K562 (cell line): Measurements from ENCODE around the gene PATJ. TPM values are rescaled to one million over a fixed set of nuclear protein-coding genes. Genes with fewer than 3 reads are reported as not detected.
"Not testable (repeated sequence)": the region's sequence is repeated elsewhere in the genome, so short reads cannot be mapped to it uniquely, and the experiment has no call there.

ENCODE experiments used
- ATAC-seq: fragments of 200-7000 bp; cut with Tn5 transposase; 3 replicates; pipeline ENCODE4 v1.9.1; 2020; ENCODE audit warnings: moderate library complexity
- BruUV-seq: library from RNA; stranded (reverse); fragments of 400-500 nt; replicated peaks from 2 replicates; lab custom pipeline; 2021; lab: Mats Ljungman, UMichigan
- CTCF ChIA-PET: fragments of 300-600 bp; formaldehyde crosslinking; extraction: SDS; loops from one replicate; lab custom pipeline; 2021; ENCODE audit warnings: low intra/inter-chr PET ratio; lab: Yijun Ruan, JAX
- POLR2A ChIA-PET: fragments of 300-600, 350-650 bp; sonication (Branson Sonifier 250); formaldehyde crosslinking; extraction: SDS; loops from one replicate; lab custom pipeline; 2021; ENCODE audit warnings: antibody characterized with exemption, inconsistent platforms; lab: Yijun Ruan, JAX
- DNase-seq, 4 experiments: peaks; one replicate each; pipeline versions ENCODE4 v3.0.0 to v3.0.0-alpha.2; 2011 to 2018; ENCODE audit warnings: low spot score in 3 of 4, mixed read lengths in 3 of 4; ENCODE audit errors: extremely low read depth in 1 of 4
- FAIRE-seq: peaks from 2 replicates; lab custom pipeline; 2011; peaks lifted over from hg19 to GRCh38; lab: Jason Lieb, UNC
- H2AFZ ChIP-seq: 2 replicates; pipeline ENCODE4 v1.6.0; 2011; ENCODE audit warnings: low read depth, low read length, control low read depth, inconsistent platforms
- H3K27ac ChIP-seq: fragments of 200-600 bp; 3 replicates; pipeline ENCODE4 v1.8.0; 2011; ENCODE audit warnings: low read depth, mild to moderate bottlenecking, control low read depth, inconsistent platforms, low read length, moderate library complexity, mixed read lengths; ENCODE audit errors: extremely low read depth
- H3K27me3 ChIP-seq, 2 experiments: fragments of 300-600 bp in 1 of 2; 2 replicates in 1 of 2; 3 replicates in 1 of 2; pipeline versions ENCODE4 v1.6.0 to v1.8.0; 2011; ENCODE audit warnings: inconsistent platforms in 2 of 2, low read length in 2 of 2, mild to moderate bottlenecking in 1 of 2, mixed read lengths in 1 of 2, moderate library complexity in 1 of 2; ENCODE audit not compliant: control insufficient read depth in 2 of 2, insufficient read depth in 2 of 2
- H3K36me3 ChIP-seq: fragments of 300-600 bp; 3 replicates; pipeline ENCODE4 v1.8.0; 2011; ENCODE audit warnings: mild to moderate bottlenecking, low read length, inconsistent platforms; ENCODE audit not compliant: control insufficient read depth, insufficient read depth
- H3K4me1 ChIP-seq, 2 experiments: fragments of 200-600 bp in 1 of 2; replicated peaks in 1 of 2; 2 replicates in 1 of 2; 3 replicates in 1 of 2; pipeline versions ENCODE4 v1.5.1 to v1.8.0; 2011; ENCODE audit warnings: inconsistent platforms in 2 of 2, low read length in 2 of 2, mild to moderate bottlenecking in 1 of 2, mixed read lengths in 1 of 2, moderate library complexity in 1 of 2; ENCODE audit not compliant: control insufficient read depth in 2 of 2, insufficient read depth in 2 of 2
- H3K4me2 ChIP-seq: 2 replicates; pipeline ENCODE4 v1.6.1; 2011; ENCODE audit warnings: low read length, control low read depth, inconsistent platforms, mixed read lengths; ENCODE audit not compliant: insufficient read depth
- H3K4me3 ChIP-seq: fragments of 200-600 bp; sonication (generic), shearing (Covaris generic); 2 replicates; pipeline ENCODE4 v1.5.1; 2016; ENCODE audit warnings: control low read depth, inconsistent platforms
- H3K79me2 ChIP-seq: fragments of 200-600 bp; 3 replicates; pipeline ENCODE4 v1.8.0; 2011; ENCODE audit warnings: low read length, inconsistent platforms; ENCODE audit not compliant: control insufficient read depth, insufficient read depth
- H3K9ac ChIP-seq, 2 experiments: 2 replicates each; pipeline versions ENCODE4 v1.6.0 to v1.6.1; 2011; ENCODE audit warnings: low read depth in 2 of 2, low read length in 2 of 2, control low read depth in 1 of 2, inconsistent platforms in 1 of 2, mild to moderate bottlenecking in 1 of 2, mixed read lengths in 1 of 2; ENCODE audit not compliant: insufficient read depth in 1 of 2
- H3K9me1 ChIP-seq: one replicate; pipeline ENCODE4 v1.6.0; 2011; ENCODE audit warnings: inconsistent platforms, mild to moderate bottlenecking, low read length, moderate library complexity; ENCODE audit not compliant: control insufficient read depth, insufficient read depth
- H3K9me3 ChIP-seq: replicated peaks from 2 replicates; pipeline ENCODE4 v1.5.1; 2011; ENCODE audit warnings: low read depth, low read length, inconsistent platforms; ENCODE audit not compliant: control insufficient read depth, insufficient read depth
- H4K20me1 ChIP-seq: replicated peaks from 2 replicates; pipeline ENCODE4 v1.6.1; 2011; ENCODE audit warnings: low read length, inconsistent platforms, mixed read lengths; ENCODE audit not compliant: control insufficient read depth, insufficient read depth
- FOXJ2 ChIP-seq: fragments of 200-800 bp; sonication (Bioruptor generic); IDR thresholded peaks from 2 replicates; pipeline ENCODE4 v1.6.1; 2016; ENCODE audit warnings: missing genetic modification characterization, missing compliant biosample characterization
- HIVEP1 ChIP-seq: fragments of 250-450 bp; sonication (Bioruptor Pico); IDR thresholded peaks from 2 replicates; pipeline ENCODE4 v1.4.0; 2020; ENCODE audit warnings: mild to moderate bottlenecking
- ILK ChIP-seq: fragments of 450-650 bp; IDR thresholded peaks from 2 replicates; pipeline ENCODE4 v1.6.1; 2016; ENCODE audit warnings: missing genetic modification characterization, low read depth, mild to moderate bottlenecking, missing compliant biosample characterization, moderate library complexity, borderline replicate concordance
- MCM2 ChIP-seq: fragments of 450-650 bp; IDR thresholded peaks from 2 replicates; pipeline ENCODE4 v1.6.1; 2017; ENCODE audit warnings: low read depth, mild to moderate bottlenecking
- NFYB ChIP-seq: IDR thresholded peaks from 2 replicates; pipeline ENCODE4 v1.6.1; 2011; ENCODE audit warnings: mild to moderate bottlenecking, moderate library complexity; ENCODE audit not compliant: insufficient read length; ENCODE audit errors: extremely low read depth
- RHOXF2B ChIP-seq: fragments of 250-450 bp; sonication (Bioruptor Pico); conservative IDR thresholded peaks from 2 replicates; pipeline ENCODE4 v1.5.1; 2021
- SLC30A9 ChIP-seq: fragments of 250-450 bp; sonication (Bioruptor Pico); IDR thresholded peaks from 2 replicates; pipeline ENCODE4 v1.8.0; 2022; ENCODE audit warnings: mild to moderate bottlenecking, moderate library complexity
- SOX6 ChIP-seq: fragments of 450-650 bp; IDR thresholded peaks from 2 replicates; pipeline ENCODE4 v1.6.1; 2014; ENCODE audit warnings: mild to moderate bottlenecking
- TCF15 ChIP-seq: fragments of 250-450 bp; sonication (Bioruptor Pico); IDR thresholded peaks from 2 replicates; pipeline ENCODE4 v1.8.0; 2022; ENCODE audit warnings: moderate library complexity, mild to moderate bottlenecking, inconsistent platforms
- TRIM25 ChIP-seq: fragments of 450-650 bp; IDR thresholded peaks from 2 replicates; pipeline ENCODE4 v1.7.0; 2016; ENCODE audit warnings: borderline replicate concordance
- ZBTB9 ChIP-seq: fragments of 450-650 bp; formaldehyde crosslinking; IDR thresholded peaks from 2 replicates; pipeline ENCODE4 v1.4.0; 2020; ENCODE audit warnings: mild to moderate bottlenecking, moderate library complexity
- WGBS: fragments of 100-300 bp; shearing (Covaris generic); methylation state at CpG from one replicate; pipeline ENCODE4 v1.1.6; 2016; ENCODE audit warnings: low coverage, mixed read lengths; ENCODE audit not compliant: insufficient coverage; ENCODE audit errors: missing lambda C conversion rate; 5-methylcytosine and 5-hydroxymethylcytosine counted together
- in situ Hi-C: fragments of 300-500 bp; cut with MboI; formaldehyde crosslinking; loops from 4 replicates; pipeline ENCODE4 v1.15.0; 2018; ENCODE audit warnings: inconsistent platforms, mixed read lengths
- intact Hi-C: fragments of 100-400 bp; cut with micrococcal nuclease; formaldehyde crosslinking; loops from 2 replicates; pipeline ENCODE4 v1.14.2; 2022
- polyA plus RNA-seq, 8 experiments: library from polyadenylated mRNA; depleted of rRNA in 4 of 8; stranded (reverse) in 5 of 8; unstranded in 3 of 8; fragments of >200 nt; fragmentation: Nextera tagmentation in 2 of 8; fragmentation: Illumina TruSeq in 1 of 8; extraction: Ambion mirVana in 2 of 8; extraction: Trizol in 1 of 8; gene quantifications; 2 replicates each; pipeline versions ENCODE4 v1.2.1 to v1.2.3, GENCODE V29; 2011 to 2014; ENCODE audit warnings: inconsistent platforms in 1 of 8, missing spikeins in 1 of 8
- total RNA-seq, 7 experiments: library from RNA; depleted of rRNA in 6 of 7; stranded (reverse); fragments of >200 nt in 6 of 7; fragmentation: Illumina TruSeq in 2 of 7; extraction: Trizol in 2 of 7; gene quantifications; 2 replicates each; pipeline versions ENCODE4 v1.2.1 to v1.2.3, GENCODE V29; 2011 to 2021; ENCODE audit warnings: low replicate concordance in 1 of 7

The PATJ gene
- total and polyA plus RNA-seq, 9 of the 15 experiments (the other 6 are each of a cell fraction or from before 2014, with no cell fraction given), result 0.22 TPM; not detected in 8

- H3K9me3 ChIP-seq, DNase-seq, H3K4me3 ChIP-seq, CTCF ChIA-PET, intact Hi-C loops, H3K4me2 ChIP-seq, ATAC-seq, H3K27ac ChIP-seq, H3K79me2 ChIP-seq, H3K9me1 ChIP-seq, H4K20me1 ChIP-seq, in situ Hi-C loops, H3K36me3 ChIP-seq, H3K4me1 ChIP-seq, BruUV-seq, FAIRE-seq, H2AFZ ChIP-seq, H3K9ac ChIP-seq, POLR2A ChIA-PET: not testable (repeated sequence)
- H3K27me3 ChIP-seq, result peaks cover 2 to 12% of the 10 kb centered on the region in 2 experiments; a peak in 2 of 5 replicates
- WGBS, result 0% methylated on average over 5 of the region's 5 CpGs
Observed at GRCh38 chr1:61879887-61880474, 137.7 kb downstream of the PATJ start.

DNA sequence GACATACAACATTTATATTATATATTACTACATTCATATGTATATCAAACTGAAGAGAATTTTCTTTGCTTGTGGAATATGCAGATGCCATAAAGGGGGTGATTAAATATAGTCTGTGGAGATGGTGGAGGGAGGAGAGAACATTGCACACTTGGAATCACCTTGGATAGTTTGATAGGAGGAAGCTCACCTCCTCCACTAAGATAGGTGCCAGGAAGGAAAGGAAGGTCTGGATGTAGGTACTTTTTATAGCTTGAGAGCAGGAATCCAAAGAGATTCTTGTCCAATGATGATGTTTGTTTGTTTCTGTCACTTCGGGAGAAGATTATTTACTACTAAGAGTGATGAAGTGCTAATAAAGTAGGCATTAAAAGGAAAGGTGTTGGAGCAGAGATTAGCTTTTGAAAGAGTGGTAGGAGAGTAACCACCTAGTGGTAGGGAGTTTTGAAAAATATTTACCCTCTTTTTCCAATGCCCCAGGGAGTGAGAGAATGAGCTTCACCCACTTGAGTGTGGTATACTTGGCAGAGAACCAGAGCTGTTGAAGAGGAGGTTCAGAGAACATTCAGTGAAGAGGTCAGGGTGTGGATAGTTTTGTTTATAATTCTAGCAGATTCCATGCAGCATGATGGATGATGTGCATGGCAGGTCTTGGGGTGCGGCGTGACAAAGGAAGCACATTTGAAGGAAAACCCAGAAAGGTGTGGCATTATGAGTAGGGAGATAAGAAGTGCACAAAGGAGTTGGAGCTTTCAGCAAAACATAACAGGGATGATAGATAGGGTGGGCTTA, 145.0 kb downstream of the PATJ start:
- H3K27me3 ChIP-seq, result peaks cover 2 to 6% of the 10 kb centered on the region in 2 experiments; a peak in 2 of 5 replicates
- no peak for DNase-seq
- intact Hi-C loops, result no loop called here
- no peak overlapping the region for H3K27ac ChIP-seq
- H3K4me2 ChIP-seq, result no peak overlapping the region
- POLR2A ChIA-PET, result no interaction called here
- H4K20me1 ChIP-seq, result no peaks in the 10 kb centered on the region
- H3K4me3 ChIP-seq, result no peak overlapping the region
- CTCF ChIA-PET, result no interaction called here
- H2AFZ ChIP-seq, result no peak overlapping the region
- no peaks in the 10 kb centered on the region for H3K79me2 ChIP-seq
- H3K9me3 ChIP-seq, result no peaks in the 10 kb centered on the region
- no peaks in the 10 kb centered on the region for H3K36me3 ChIP-seq
- 2% methylated on average over 3 of the region's 3 CpGs for WGBS
- H3K9me1 ChIP-seq, result no peaks in the 10 kb centered on the region
- no peak for FAIRE-seq
- BruUV-seq, result no TSS peak
- H3K4me1 ChIP-seq, result no peaks in the 10 kb centered on the region
- in situ Hi-C loops, result no loop called here
- no peak for ATAC-seq
- no peak overlapping the region for H3K9ac ChIP-seq
- TF ChIP-seq SOX6 (no peak), SLC30A9 (CRISPR knock-in tag) (no peak), NFYB (no peak), MCM2 (no peak), FOXJ2 (no peak), TCF15 (CRISPR knock-in tag) (no peak), HIVEP1 (CRISPR knock-in tag) (no peak), RHOXF2B (CRISPR knock-in tag) (no peak), TRIM25 (no peak), ILK (tag) (no peak), ZBTB9 (no peak)
